Breast epithelium (tissue), 3 donors: ENCODE results near the gene USP46.

Experiments
- POLR2A ChIP-seq: fragments of 450-650 bp; IDR thresholded peaks from one replicate; pipeline ENCODE4 v1.6.1; 2016; ENCODE audit warnings: antibody characterized with exemption, mild to moderate bottlenecking, moderate library complexity
- POLR2AphosphoS5 ChIP-seq, 3 donors: sonication (generic); formaldehyde crosslinking; IDR thresholded peaks; one replicate each; pipeline ENCODE4 v1.6.1; 2017; ENCODE audit warnings: antibody characterized with exemption in 3 of 3
- TF ChIP-seq, protein P1 (sequence below), 3 donors: fragments of 450-650 bp; IDR thresholded peaks; one replicate each; pipeline ENCODE4 v1.5.1; 2016 to 2017; ENCODE audit warnings: antibody characterized with exemption in 3 of 3, mild to moderate bottlenecking in 3 of 3, moderate library complexity in 3 of 3

DNA sequence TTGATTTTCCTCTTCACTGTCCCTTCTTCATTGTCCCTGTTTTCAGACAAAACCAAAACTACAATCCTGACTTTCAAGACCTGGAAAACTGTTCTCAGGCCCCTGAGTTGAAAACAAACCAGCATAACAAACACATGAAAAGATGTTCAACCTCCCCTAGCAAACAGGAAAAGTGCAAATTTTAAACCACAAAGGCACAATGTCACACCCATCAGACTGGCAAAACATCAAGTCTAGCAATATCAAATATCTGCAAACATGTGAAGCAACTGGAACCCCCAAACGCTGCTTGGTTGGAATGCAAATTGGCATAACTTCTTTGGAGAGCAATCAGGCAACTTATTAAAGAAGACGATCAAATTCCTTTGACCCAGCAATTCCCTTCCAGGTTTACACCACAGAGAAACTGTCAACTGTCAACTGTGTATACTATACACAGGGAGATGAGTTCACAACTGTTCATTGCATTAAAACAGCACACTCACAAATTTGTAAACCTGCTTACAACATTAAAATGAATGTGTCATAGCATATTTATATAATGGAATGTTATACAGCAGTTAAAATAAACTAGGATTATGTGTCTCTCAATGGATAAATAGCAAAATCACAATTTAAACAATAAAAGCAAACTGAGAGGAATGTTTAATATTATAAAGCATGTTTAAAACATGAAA is 7.0 kb downstream of the USP46 start:
- TF ChIP-seq POLR2A (no peak), POLR2AphosphoS5 (IDR thresholded peaks at IDR 0.05) (no peak)
- TF ChIP-seq, protein P1, sequence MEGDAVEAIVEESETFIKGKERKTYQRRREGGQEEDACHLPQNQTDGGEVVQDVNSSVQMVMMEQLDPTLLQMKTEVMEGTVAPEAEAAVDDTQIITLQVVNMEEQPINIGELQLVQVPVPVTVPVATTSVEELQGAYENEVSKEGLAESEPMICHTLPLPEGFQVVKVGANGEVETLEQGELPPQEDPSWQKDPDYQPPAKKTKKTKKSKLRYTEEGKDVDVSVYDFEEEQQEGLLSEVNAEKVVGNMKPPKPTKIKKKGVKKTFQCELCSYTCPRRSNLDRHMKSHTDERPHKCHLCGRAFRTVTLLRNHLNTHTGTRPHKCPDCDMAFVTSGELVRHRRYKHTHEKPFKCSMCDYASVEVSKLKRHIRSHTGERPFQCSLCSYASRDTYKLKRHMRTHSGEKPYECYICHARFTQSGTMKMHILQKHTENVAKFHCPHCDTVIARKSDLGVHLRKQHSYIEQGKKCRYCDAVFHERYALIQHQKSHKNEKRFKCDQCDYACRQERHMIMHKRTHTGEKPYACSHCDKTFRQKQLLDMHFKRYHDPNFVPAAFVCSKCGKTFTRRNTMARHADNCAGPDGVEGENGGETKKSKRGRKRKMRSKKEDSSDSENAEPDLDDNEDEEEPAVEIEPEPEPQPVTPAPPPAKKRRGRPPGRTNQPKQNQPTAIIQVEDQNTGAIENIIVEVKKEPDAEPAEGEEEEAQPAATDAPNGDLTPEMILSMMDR (IDR thresholded peaks at IDR 0.05) = no peak
